OCI-LY7 (cell line): ENCODE results near the gene ZNF764. TPM values are rescaled to one million over a fixed set of nuclear protein-coding genes. Genes with fewer than 3 reads are reported as not detected.

ENCODE experiments used
- BruUV-seq: library from RNA; stranded (reverse); fragments of 400-500 nt; replicated peaks from 2 replicates; lab custom pipeline; 2021; lab: Mats Ljungman, UMichigan
- CTCF ChIA-PET: fragments of 300-600 bp; sonication (Branson Sonifier 250); formaldehyde crosslinking; loops from one replicate; lab custom pipeline; 2022; ENCODE audit warnings: antibody characterized with exemption; ENCODE audit not compliant: unreplicated experiment; lab: Charles Lee
- POLR2A ChIA-PET: fragments of 300-600 bp; sonication (Branson Sonifier 250); formaldehyde crosslinking; loops from one replicate; lab custom pipeline; 2022; ENCODE audit warnings: antibody characterized with exemption; lab: Charles Lee
- DNase-seq: peaks from one replicate; pipeline ENCODE4 v3.0.0-alpha.2; 2015; ENCODE audit warnings: low spot score
- H2AFZ ChIP-seq: fragments of 200-600 bp; sonication (generic), shearing (Covaris generic); 2 replicates; pipeline ENCODE4 v1.6.1; 2014; ENCODE audit warnings: mild to moderate bottlenecking, antibody characterized with exemption, low read length, moderate library complexity
- H3K27ac ChIP-seq: fragments of 200-600 bp; sonication (generic); 2 replicates; pipeline ENCODE4 v1.5.1; 2014; ENCODE audit warnings: mixed run types, low read depth, mild to moderate bottlenecking, moderate library complexity, low read length, inconsistent platforms; ENCODE audit not compliant: poor library complexity, severe bottlenecking
- H3K36me3 ChIP-seq: fragments of 200-600 bp; sonication (generic); 2 replicates; pipeline ENCODE4 v1.6.1; 2014; ENCODE audit warnings: mild to moderate bottlenecking, antibody characterized with exemption, low read length, moderate library complexity, mixed read lengths; ENCODE audit not compliant: insufficient read depth
- H3K4me1 ChIP-seq: fragments of 200-600 bp; sonication (generic); 2 replicates; pipeline ENCODE4 v1.5.1; 2014; ENCODE audit warnings: mild to moderate bottlenecking, low read length; ENCODE audit not compliant: insufficient read depth, poor library complexity, severe bottlenecking
- H3K4me2 ChIP-seq: fragments of 200-600 bp; sonication (generic); 2 replicates; pipeline ENCODE4 v1.6.1; 2014; ENCODE audit warnings: mild to moderate bottlenecking, low read length
- H3K4me3 ChIP-seq: fragments of 200-600 bp; sonication (generic); 2 replicates; pipeline ENCODE4 v1.5.1; 2014; ENCODE audit warnings: mild to moderate bottlenecking, low read depth, low read length; ENCODE audit not compliant: poor library complexity, severe bottlenecking
- H3K79me2 ChIP-seq: fragments of 200-600 bp; sonication (generic); 2 replicates; pipeline ENCODE4 v1.6.1; 2016; ENCODE audit warnings: low read depth, mild to moderate bottlenecking, low read length, moderate library complexity, mixed read lengths; ENCODE audit not compliant: insufficient read depth
- H3K9me2 ChIP-seq: fragments of 200-600 bp; sonication (generic); 2 replicates; pipeline ENCODE4 v1.6.1; 2016; ENCODE audit warnings: mild to moderate bottlenecking, low read length, mixed read lengths; ENCODE audit not compliant: insufficient read depth
- H3K9me3 ChIP-seq: fragments of 200-600 bp; sonication (generic); 2 replicates; pipeline ENCODE4 v1.6.1; 2014; ENCODE audit warnings: mild to moderate bottlenecking, mixed run types, low read length, mixed read lengths
- H4K20me1 ChIP-seq: fragments of 200-600 bp; sonication (generic); 2 replicates; pipeline ENCODE4 v1.6.1; 2014; ENCODE audit warnings: mild to moderate bottlenecking, antibody characterized with exemption, low read length, moderate library complexity, mixed read lengths; ENCODE audit not compliant: insufficient read depth
- CTCF ChIP-seq: fragments of 200-600 bp; sonication (generic); conservative IDR thresholded peaks from 2 replicates; pipeline ENCODE4 v1.5.1; 2014; ENCODE audit warnings: mild to moderate bottlenecking, antibody characterized with exemption, low read length, moderate library complexity, mixed read lengths
- EZH2phosphoT487 ChIP-seq: fragments of 200-600 bp; sonication (generic); IDR thresholded peaks from 2 replicates; pipeline ENCODE4 v1.6.1; 2018; ENCODE audit warnings: low read depth, borderline replicate concordance, mild to moderate bottlenecking, mixed run types, antibody characterized with exemption, low read length, moderate library complexity, mixed read lengths
- intact Hi-C: fragments of 100-400 bp; cut with micrococcal nuclease; formaldehyde crosslinking; loops from one replicate; pipeline ENCODE4 v1.10.0; 2022; ENCODE audit not compliant: unreplicated experiment
- total RNA-seq, 2 experiments: library from RNA; depleted of rRNA in 1 of 2; stranded (reverse); fragments of >200 nt in 1 of 2; shearing (Covaris generic) in 1 of 2; gene quantifications; 2 replicates each; pipeline ENCODE4 v1.2.3, GENCODE V29; 2014 to 2022

ZNF764 gene
- total RNA-seq, 2 experiments from 2014 or later: 12.8 to 14.6 TPM

DNA sequence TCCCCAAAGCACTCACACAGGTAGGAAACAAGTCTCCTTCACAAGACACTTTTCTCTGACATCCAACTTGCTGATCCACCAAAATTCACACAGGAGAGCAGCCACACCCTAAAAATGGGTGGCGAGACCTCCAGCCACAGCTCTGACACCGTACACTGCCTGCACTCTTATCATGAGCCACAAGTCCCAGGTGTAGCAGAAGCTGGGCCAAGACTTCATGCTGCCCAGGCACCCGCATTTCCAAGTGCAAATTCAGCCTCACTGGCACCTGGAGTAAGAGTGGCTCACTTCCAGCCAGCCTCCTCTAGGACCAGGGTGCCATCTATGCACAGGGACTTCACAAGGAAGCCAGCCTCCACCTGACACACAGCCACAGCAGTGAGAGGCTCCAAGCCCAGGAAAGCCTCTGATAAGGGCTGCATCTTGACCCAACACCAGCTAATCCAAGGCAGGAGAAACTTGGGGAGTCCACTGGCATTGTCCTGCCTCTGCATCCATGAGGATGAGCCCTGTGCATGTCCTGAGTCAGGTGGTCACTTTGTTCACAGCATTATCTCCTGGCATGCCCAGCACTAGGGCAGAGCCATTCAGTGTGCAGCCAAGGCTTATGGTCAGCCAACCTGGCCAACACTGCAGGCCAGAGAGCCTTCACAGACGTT lies 29.2 kb downstream of the ZNF764 start:
- peaks cover 27% of the 10 kb centered on the region for H3K36me3 ChIP-seq
- H4K20me1 ChIP-seq: no peaks in the 10 kb centered on the region
- DNase-seq: no peak
- ChIA-PET POLR2A (interaction anchor here (0.5 to 1.7 kb wide), 3 partner anchors 29 to 436 kb away, joined by 3 to 7 read pairs (median 4); partner anchors contain the start of gene ZNF764), CTCF (no interaction called here)
- H3K9me3 ChIP-seq: no peaks in the 10 kb centered on the region
- no peaks in the 10 kb centered on the region for H3K9me2 ChIP-seq
- intact Hi-C loops: loop anchor here (5.0 kb wide), 1 partner anchor 68 kb away; no protein-coding TSS in a partner anchor
- no peak overlapping the region for H2AFZ ChIP-seq
- BruUV-seq: no TSS peak
- TF ChIP-seq CTCF (no peak), EZH2phosphoT487 (no peak)
- peaks cover 35% of the 10 kb centered on the region for H3K4me1 ChIP-seq
- H3K79me2 ChIP-seq: peaks cover 9% of the 10 kb centered on the region; the same call in 1 of the 2 replicates
- peak overlapping the region; percentile 86 for H3K27ac ChIP-seq
- H3K4me2 ChIP-seq: peak overlapping the region; percentile 87; the same call in 1 of the 2 replicates
- no peak overlapping the region for H3K4me3 ChIP-seq

DNA sequence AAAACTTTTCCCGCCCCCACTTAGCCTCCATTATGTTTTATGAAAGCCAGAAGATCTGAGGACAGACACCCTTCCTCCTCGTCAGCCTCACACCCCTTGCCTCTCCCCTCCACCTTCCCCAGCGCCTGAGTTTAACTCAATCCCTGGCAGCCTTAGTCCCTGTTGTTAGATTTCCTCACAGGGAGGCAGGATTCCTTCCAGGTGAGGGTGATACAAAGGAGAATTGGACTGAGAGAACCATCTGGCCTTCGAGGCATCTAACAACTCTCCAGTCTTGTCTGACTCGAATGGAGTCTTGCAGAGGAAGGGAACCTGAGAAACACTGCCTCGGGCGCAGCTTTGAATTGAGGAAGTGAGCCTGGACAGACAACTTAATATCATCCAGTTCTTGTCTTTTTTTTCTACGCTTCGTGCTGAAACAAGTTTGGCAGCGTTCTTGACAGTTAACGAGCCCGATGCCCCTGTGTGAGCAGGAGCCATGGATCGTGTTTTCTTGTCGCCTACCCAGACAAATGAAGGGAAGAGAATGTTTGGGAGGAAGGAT lies 30.5 kb downstream of the ZNF764 start:
- BruUV-seq: TSS peak; percentile 66
- DNase-seq: peak; percentile 88
- no peaks in the 10 kb centered on the region for H3K79me2 ChIP-seq
- H3K4me2 ChIP-seq: peak overlapping the region; percentile 87
- no peaks in the 10 kb centered on the region for H4K20me1 ChIP-seq
- peak overlapping the region; percentile 86 for H3K27ac ChIP-seq
- H3K4me1 ChIP-seq: peaks cover 27% of the 10 kb centered on the region
- H3K9me3 ChIP-seq: no peaks in the 10 kb centered on the region
- POLR2A ChIA-PET: interaction anchor here (0.6 to 1.1 kb wide), 5 partner anchors 49 to 121 kb away, joined by 3 read pairs; partner anchors contain the start of gene DCTPP1
- H3K4me3 ChIP-seq: peak overlapping the region; percentile 84
- peak overlapping the region; percentile 30; the same call in 1 of the 2 replicates for H2AFZ ChIP-seq
- CTCF ChIA-PET: no interaction called here
- intact Hi-C loops: loop anchor here (1.0 to 5.0 kb wide), 5 partner anchors 55 to 107 kb away; partner anchors contain the start of genes DCTPP1 and ITGAL
- TF ChIP-seq CTCF (no peak), EZH2phosphoT487 (no peak)
- H3K36me3 ChIP-seq: peaks cover 22% of the 10 kb centered on the region
- H3K9me2 ChIP-seq: no peaks in the 10 kb centered on the region
